Type B pancreatic cell (in vitro differentiated cells): ENCODE measurements around the gene NT5DC3. TPM values are rescaled to one million over a fixed set of nuclear protein-coding genes. Genes with fewer than 3 reads are reported as not detected.
A peak's percentile ranks its signal among the peaks of the same experiment; 100 is the strongest.

ENCODE experiments used
- DNase-seq: peaks from one replicate; pipeline ENCODE4 v3.0.0; 2021; ENCODE audit warnings: mixed read lengths; ENCODE audit not compliant: unreplicated experiment; ENCODE audit errors: extremely low spot score
- H3K27ac Mint-ChIP-seq: 2 replicates; pipeline ENCODE4 v1.8.0; 2021; ENCODE audit warnings: mild to moderate bottlenecking, mixed read lengths
- H3K27me3 Mint-ChIP-seq: 2 replicates; pipeline ENCODE4 v1.8.0; 2021; ENCODE audit warnings: mixed read lengths
- H3K36me3 Mint-ChIP-seq: 2 replicates; pipeline ENCODE4 v1.8.0; 2021; ENCODE audit warnings: mixed read lengths
- H3K4me1 Mint-ChIP-seq: one replicate; pipeline ENCODE4 v1.8.0; 2021; ENCODE audit warnings: mixed read lengths; ENCODE audit not compliant: unreplicated experiment
- H3K4me3 Mint-ChIP-seq: 2 replicates; pipeline ENCODE4 v1.8.0; 2021; ENCODE audit warnings: mild to moderate bottlenecking, mixed read lengths
- H3K9me3 Mint-ChIP-seq: 2 replicates; pipeline ENCODE4 v1.8.0; 2021; ENCODE audit warnings: mixed read lengths
- total RNA-seq: library from RNA; stranded (reverse); gene quantifications from 2 replicates; pipeline ENCODE4 v1.2.1, GENCODE V29; 2021; ENCODE audit warnings: low replicate concordance
- TF ChIP-seq, protein P1 (sequence below): fragments of 200-600 bp; sonication (generic); conservative IDR thresholded peaks from 2 replicates; pipeline ENCODE4 v1.5.0; 2021; ENCODE audit warnings: antibody characterized with exemption, mild to moderate bottlenecking

NT5DC3 gene
- total RNA-seq, 1 donor from 2014 or later: 16.3 TPM

DNA sequence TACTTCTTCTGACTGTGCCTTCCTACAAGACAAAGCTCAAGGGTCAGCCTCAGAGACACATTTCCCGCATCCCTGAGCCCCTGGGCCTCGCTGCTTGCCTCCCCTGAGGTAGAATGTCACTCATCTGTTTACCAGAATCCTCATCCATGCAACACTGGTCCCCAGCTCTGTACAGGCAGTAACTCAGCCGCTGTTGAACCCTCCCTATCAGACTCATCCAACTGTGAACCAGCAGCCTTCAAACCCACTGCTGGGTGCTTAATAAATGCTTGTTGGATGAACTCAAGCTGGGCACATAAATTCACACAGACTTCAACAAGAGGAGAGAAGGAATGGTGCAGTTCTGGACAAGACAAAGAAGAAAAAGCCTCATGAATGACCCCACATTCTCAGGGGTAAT is 6.1 kb downstream of the NT5DC3 start:
- peaks cover 9% of the 10 kb centered on the region for H3K9me3 Mint-ChIP-seq
- no peak for DNase-seq
- H3K27me3 Mint-ChIP-seq: peaks cover 3% of the 10 kb centered on the region
- TF ChIP-seq, protein P1, sequence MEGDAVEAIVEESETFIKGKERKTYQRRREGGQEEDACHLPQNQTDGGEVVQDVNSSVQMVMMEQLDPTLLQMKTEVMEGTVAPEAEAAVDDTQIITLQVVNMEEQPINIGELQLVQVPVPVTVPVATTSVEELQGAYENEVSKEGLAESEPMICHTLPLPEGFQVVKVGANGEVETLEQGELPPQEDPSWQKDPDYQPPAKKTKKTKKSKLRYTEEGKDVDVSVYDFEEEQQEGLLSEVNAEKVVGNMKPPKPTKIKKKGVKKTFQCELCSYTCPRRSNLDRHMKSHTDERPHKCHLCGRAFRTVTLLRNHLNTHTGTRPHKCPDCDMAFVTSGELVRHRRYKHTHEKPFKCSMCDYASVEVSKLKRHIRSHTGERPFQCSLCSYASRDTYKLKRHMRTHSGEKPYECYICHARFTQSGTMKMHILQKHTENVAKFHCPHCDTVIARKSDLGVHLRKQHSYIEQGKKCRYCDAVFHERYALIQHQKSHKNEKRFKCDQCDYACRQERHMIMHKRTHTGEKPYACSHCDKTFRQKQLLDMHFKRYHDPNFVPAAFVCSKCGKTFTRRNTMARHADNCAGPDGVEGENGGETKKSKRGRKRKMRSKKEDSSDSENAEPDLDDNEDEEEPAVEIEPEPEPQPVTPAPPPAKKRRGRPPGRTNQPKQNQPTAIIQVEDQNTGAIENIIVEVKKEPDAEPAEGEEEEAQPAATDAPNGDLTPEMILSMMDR: no peak
- peaks cover 32% of the 10 kb centered on the region for H3K4me1 Mint-ChIP-seq
- H3K27ac Mint-ChIP-seq: no peak overlapping the region
- H3K4me3 Mint-ChIP-seq: peak overlapping the region; percentile 26
- peaks cover 13% of the 10 kb centered on the region for H3K36me3 Mint-ChIP-seq

- peaks cover 29% of the 10 kb centered on the region for H3K4me1 Mint-ChIP-seq
- no peak for DNase-seq
- H3K4me3 Mint-ChIP-seq: no peak overlapping the region
- peaks cover 13% of the 10 kb centered on the region for H3K36me3 Mint-ChIP-seq
- H3K27me3 Mint-ChIP-seq: no peaks in the 10 kb centered on the region
- TF ChIP-seq, protein P1: no peak
- H3K27ac Mint-ChIP-seq: no peak overlapping the region
- peaks cover 9% of the 10 kb centered on the region for H3K9me3 Mint-ChIP-seq
Measured at GRCh38 chr12:103833891-103834290, 7.1 kb downstream of the NT5DC3 start.

DNA sequence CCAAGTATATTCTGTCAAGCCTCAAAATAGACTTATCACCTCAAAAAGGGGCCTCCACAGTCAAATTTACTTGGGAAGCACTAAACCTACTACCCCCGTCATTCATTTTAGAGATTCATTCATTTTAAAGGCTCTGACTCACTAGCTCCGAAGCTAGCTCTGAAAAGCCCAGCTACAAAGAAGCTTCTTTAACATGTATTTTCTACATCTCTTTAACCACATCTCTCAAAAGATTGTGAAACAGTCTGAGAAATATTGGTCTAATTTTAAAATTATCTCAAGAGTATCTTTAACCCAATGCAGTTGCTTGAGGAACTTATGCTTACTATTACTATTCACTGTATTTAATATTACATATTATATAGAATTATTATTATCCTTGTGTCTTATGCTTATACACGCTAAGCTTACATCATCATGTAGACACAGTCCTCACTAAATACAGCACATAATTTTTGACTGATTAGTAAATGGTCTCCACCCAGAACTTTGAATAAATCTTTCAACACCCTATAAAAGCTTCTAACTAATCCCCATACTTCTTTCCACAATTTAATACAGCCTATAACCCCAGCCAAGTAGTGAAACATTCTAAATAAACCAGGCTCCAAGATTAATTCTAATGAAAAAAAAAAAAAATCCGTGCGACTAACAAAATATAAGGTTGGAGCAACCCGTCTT is 7.8 kb downstream of the NT5DC3 start:
- Mint-ChIP-seq H3K27me3 (no peaks in the 10 kb centered on the region), H3K27ac (no peak overlapping the region), H3K4me3 (no peak overlapping the region), H3K36me3 (peaks cover 13% of the 10 kb centered on the region), H3K4me1 (peaks cover 28% of the 10 kb centered on the region), H3K9me3 (peaks cover 9% of the 10 kb centered on the region)
- no peak for DNase-seq
- TF ChIP-seq, protein P1: no peak

DNA sequence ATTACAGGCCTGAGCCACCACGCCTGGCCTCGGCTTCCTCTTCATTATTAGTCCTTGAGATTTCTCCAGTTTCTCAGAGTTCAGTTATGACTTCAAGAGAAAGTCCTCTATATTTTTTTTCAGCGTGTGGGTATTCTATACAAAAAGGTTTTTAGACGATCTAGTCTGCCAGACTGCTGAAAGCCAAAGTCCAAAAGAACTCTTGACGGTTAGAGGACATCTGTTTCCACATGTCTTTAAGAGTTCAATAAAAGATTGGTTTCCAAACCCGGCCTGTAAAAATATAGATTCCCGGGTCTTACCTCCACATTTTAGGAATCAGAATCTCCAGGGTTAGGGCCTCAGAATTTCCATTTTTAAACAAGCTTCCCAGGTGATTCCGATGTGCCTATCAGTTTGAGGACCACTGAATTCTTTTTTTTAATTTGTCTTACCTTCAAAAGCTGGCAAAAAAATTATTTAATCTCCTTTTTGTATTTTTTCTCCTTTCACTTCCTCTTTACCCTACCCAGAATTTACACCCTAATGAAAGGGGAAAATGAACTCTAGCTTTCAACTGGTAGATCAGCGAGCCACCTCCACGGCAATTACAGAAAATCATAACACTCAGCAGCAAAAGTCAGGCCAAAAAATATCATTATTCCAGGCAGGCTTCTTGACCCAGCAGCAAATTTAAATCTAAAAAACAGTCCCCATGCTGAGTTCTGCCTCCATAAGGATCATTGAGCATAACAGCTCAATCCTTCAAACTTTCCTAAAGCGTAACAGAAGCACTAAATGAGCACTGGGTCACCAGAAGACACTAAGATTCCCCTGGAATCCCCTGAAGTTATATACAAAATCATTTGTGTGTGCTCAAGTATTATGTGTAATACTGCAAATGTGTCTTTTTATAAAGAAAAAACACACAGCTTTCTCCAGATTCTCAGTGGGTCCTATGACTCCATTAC is 8.7 kb downstream of the NT5DC3 start:
- H3K27ac Mint-ChIP-seq: no peak overlapping the region
- H3K4me1 Mint-ChIP-seq: peaks cover 29% of the 10 kb centered on the region

GRCh38 chr12:103830730-103831320 is 10.2 kb downstream of the NT5DC3 start:
- H3K36me3 Mint-ChIP-seq: peaks cover 4% of the 10 kb centered on the region
- TF ChIP-seq, protein P1: no peak
- H3K27ac Mint-ChIP-seq: no peak overlapping the region
- no peak for DNase-seq
- peaks cover 37% of the 10 kb centered on the region for H3K4me1 Mint-ChIP-seq
- H3K9me3 Mint-ChIP-seq: peaks cover 9% of the 10 kb centered on the region
- no peak overlapping the region for H3K4me3 Mint-ChIP-seq
- H3K27me3 Mint-ChIP-seq: no peaks in the 10 kb centered on the region

More for the DNA sequence above, 8.7 kb downstream of the NT5DC3 start:
- TF ChIP-seq, protein P1: no peak
- H3K36me3 Mint-ChIP-seq: peaks cover 7% of the 10 kb centered on the region
- H3K4me3 Mint-ChIP-seq: no peak overlapping the region
- no peaks in the 10 kb centered on the region for H3K27me3 Mint-ChIP-seq
- H3K9me3 Mint-ChIP-seq: peaks cover 9% of the 10 kb centered on the region
- DNase-seq: no peak
